ENCODE measurements around the gene SPOCK3.

GRCh38 chr4:167014944-167015343 lies 219.3 kb downstream of the SPOCK3 start:
- no peak for TF ChIP-seq E2F5 (CRISPR knock-in tag; IDR thresholded peaks at IDR 0.05)
- TF ChIP-seq MAX (CRISPR knock-in tag; IDR thresholded peaks at IDR 0.05), result no peak
- TF ChIP-seq, protein P1, sequence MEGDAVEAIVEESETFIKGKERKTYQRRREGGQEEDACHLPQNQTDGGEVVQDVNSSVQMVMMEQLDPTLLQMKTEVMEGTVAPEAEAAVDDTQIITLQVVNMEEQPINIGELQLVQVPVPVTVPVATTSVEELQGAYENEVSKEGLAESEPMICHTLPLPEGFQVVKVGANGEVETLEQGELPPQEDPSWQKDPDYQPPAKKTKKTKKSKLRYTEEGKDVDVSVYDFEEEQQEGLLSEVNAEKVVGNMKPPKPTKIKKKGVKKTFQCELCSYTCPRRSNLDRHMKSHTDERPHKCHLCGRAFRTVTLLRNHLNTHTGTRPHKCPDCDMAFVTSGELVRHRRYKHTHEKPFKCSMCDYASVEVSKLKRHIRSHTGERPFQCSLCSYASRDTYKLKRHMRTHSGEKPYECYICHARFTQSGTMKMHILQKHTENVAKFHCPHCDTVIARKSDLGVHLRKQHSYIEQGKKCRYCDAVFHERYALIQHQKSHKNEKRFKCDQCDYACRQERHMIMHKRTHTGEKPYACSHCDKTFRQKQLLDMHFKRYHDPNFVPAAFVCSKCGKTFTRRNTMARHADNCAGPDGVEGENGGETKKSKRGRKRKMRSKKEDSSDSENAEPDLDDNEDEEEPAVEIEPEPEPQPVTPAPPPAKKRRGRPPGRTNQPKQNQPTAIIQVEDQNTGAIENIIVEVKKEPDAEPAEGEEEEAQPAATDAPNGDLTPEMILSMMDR (IDR thresholded peaks at IDR 0.05), result no peak
- no peak for TF ChIP-seq ATF1 (CRISPR knock-in tag; IDR thresholded peaks at IDR 0.05)
- TF ChIP-seq ESRRA (CRISPR knock-in tag; IDR thresholded peaks at IDR 0.05; ENCODE audit: borderline replicate concordance), result no peak
- TF ChIP-seq NR3C1 (CRISPR knock-in tag; conservative IDR thresholded peaks at IDR 0.05; ENCODE audit: low read depth), result no peak
- TF ChIP-seq ZNF423 (CRISPR knock-in tag; IDR thresholded peaks at IDR 0.05), result no peak
- no peak for TF ChIP-seq PREB (CRISPR knock-in tag; IDR thresholded peaks at IDR 0.05; ENCODE audit: borderline replicate concordance)
- no peak for TF ChIP-seq NR2C2 (CRISPR knock-in tag; IDR thresholded peaks at IDR 0.05)
- TF ChIP-seq ZNF416 (CRISPR knock-in tag; IDR thresholded peaks at IDR 0.05), result no peak
- TF ChIP-seq CREM (CRISPR knock-in tag; IDR thresholded peaks at IDR 0.05), result no peak
- no peak for TF ChIP-seq SP1 (CRISPR knock-in tag; conservative IDR thresholded peaks at IDR 0.05)
- TF ChIP-seq TP53 (CRISPR knock-in tag; IDR thresholded peaks at IDR 0.05), result no peak
- no peak for TF ChIP-seq ELF4 (CRISPR knock-in tag; IDR thresholded peaks at IDR 0.05; ENCODE audit: low read depth)

All from WTC11 (cell line).